Measurements from ENCODE around the gene BOK. TPM values are rescaled to one million over a fixed set of nuclear protein-coding genes. Genes with fewer than 3 reads are reported as not detected.

Gene BOK
- total RNA-seq, 1 experiment from 2014 or later: 41.5 TPM

Other genes starting within 250 kb of the BOK start
- gene HDLBP, start 243.1 kb upstream of the BOK start, total RNA-seq (2021; ENCODE audit: unreplicated experiment): 462 TPM
- gene SEPTIN2, start 242.8 kb upstream of the BOK start, total RNA-seq (2021; ENCODE audit: unreplicated experiment): 317 TPM
- gene FARP2, start 202.5 kb upstream of the BOK start, total RNA-seq (2021; ENCODE audit: unreplicated experiment): 49.3 TPM
- gene STK25, start 50.2 kb upstream of the BOK start, total RNA-seq (2021; ENCODE audit: unreplicated experiment): 160 TPM
- gene THAP4, start 78.4 kb downstream of the BOK start, total RNA-seq (2021; ENCODE audit: unreplicated experiment): 71.2 TPM
- 87.4 TPM for gene ATG4B, start 78.9 kb downstream of the BOK start, total RNA-seq (2021; ENCODE audit: unreplicated experiment)
- 83.3 TPM for gene DTYMK, start 128.1 kb downstream of the BOK start, total RNA-seq (2021; ENCODE audit: unreplicated experiment)
- 45.9 TPM for gene ING5, start 143.3 kb downstream of the BOK start, total RNA-seq (2021; ENCODE audit: unreplicated experiment)
- 46.3 TPM for gene D2HGDH, start 175.9 kb downstream of the BOK start, total RNA-seq (2021; ENCODE audit: unreplicated experiment)
- gene GAL3ST2, start 218.1 kb downstream of the BOK start, total RNA-seq (2021; ENCODE audit: unreplicated experiment): 0.44 TPM

All from HCT116 (cell line).